Measurements from ENCODE around the gene DMC1. TPM values are rescaled to one million over a fixed set of nuclear protein-coding genes. Genes with fewer than 3 reads are reported as not detected.

The DMC1 gene
- total RNA-seq, 4 donors from 2014 or later, result 0.18 TPM; not detected in 3

DNA sequence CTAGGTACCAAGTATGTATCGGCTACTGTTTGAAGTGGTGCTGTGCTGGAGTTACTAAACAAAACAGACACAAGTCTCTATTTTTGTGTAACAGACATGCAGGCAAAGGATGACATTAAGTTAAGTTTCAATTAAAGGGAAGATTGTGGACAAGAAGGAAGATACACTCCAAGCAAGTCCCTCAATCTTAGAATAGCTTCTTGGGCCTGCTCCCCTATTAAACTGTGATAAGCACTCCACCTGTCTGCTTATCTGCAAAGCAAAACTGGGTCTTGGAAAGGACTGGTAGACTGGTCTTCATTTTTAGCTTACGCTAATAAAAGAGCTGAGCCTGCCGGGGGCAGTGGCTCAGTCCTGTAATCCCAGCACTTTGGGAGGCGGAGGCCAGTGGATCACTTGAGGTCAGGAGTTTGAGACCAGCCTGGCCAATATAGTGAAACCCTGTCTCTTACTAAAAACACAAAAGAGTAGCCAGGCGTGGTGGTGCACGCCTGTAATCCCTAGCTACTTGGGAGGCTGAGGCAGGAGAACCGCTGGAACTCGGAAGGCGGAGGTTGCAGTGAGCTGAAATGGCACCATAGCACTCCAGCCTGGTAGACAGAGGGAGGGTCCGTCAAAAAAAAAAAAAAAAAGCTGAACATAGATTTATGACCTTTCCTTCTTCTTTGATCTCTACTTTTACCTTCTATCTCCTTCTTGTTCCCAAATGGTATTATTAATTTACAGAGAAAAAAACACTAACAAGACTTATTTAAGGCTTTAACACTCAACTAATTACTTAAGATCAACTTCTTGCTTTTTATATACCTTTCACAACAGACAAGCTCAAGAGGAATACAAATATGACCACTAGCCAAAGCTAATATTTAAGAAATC is 67.9 kb downstream of the DMC1 start:
- ATAC-seq, result no peak
- Histone ChIP-seq H3K4me1 (peaks cover 41 to 48% of the 10 kb centered on the region in 2 donors), H3K27me3 (no peaks in the 10 kb centered on the region), H3K4me3 (peak overlapping the region in 1 of 4 donors; percentile 84), H3K27ac (peak overlapping the region; percentile 94 to 100 (median 98)), H3K36me3 (peaks cover 0 to 34% of the 10 kb centered on the region in 2 donors), H3K9me3 (no peaks in the 10 kb centered on the region)
- intact Hi-C loops (cut with DNase I; ENCODE audit: low total_unique reads), result loop anchor here (5.0 to 10.0 kb wide), 2 partner anchors 185 to 233 kb away; partner anchors contain the start of gene CSNK1E
- no peak for DNase-seq
- TF ChIP-seq POLR2A (IDR thresholded peaks at IDR 0.05), result no peak
- TF ChIP-seq, protein P1, sequence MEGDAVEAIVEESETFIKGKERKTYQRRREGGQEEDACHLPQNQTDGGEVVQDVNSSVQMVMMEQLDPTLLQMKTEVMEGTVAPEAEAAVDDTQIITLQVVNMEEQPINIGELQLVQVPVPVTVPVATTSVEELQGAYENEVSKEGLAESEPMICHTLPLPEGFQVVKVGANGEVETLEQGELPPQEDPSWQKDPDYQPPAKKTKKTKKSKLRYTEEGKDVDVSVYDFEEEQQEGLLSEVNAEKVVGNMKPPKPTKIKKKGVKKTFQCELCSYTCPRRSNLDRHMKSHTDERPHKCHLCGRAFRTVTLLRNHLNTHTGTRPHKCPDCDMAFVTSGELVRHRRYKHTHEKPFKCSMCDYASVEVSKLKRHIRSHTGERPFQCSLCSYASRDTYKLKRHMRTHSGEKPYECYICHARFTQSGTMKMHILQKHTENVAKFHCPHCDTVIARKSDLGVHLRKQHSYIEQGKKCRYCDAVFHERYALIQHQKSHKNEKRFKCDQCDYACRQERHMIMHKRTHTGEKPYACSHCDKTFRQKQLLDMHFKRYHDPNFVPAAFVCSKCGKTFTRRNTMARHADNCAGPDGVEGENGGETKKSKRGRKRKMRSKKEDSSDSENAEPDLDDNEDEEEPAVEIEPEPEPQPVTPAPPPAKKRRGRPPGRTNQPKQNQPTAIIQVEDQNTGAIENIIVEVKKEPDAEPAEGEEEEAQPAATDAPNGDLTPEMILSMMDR (IDR thresholded peaks at IDR 0.05 in 4 of 5, conservative IDR thresholded peaks at IDR 0.05 in 1 of 5), result no peak
- in situ Hi-C loops (cut with MboI; ENCODE audit: low sequenced_read_pairs in 4 of 4), result no loop called here

DNA sequence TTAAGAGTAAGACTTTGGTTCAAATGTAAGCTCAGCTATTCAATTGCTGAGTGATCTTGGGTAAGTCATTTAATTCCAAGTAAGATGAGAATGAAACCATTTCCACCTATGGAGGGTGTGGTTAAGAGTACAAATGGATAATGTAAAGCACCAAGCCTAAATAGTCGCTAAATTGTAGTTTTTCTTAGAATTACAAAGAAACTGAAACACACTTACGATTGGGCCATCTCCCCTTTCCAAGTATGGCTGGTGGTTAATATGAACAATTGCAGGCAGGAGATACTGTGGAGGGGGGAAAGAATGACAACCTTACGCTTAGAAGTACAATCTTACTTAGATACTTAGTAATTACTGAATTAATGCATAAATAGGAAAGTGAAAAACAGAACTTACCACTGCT is 72.1 kb downstream of the DMC1 start:
- DNase-seq, result no peak
- Histone ChIP-seq H3K27me3 (no peaks in the 10 kb centered on the region), H3K4me3 (no peak overlapping the region), H3K4me1 (peaks cover 22 to 28% of the 10 kb centered on the region in 2 donors), H3K27ac (no peak overlapping the region), H3K36me3 (peaks cover 15 to 76% of the 10 kb centered on the region in 2 donors), H3K9me3 (no peaks in the 10 kb centered on the region)
- intact Hi-C loops (cut with DNase I; ENCODE audit: low total_unique reads) (loop anchor here (10.0 kb wide), 1 partner anchor 187 kb away; the partner anchor contains the start of gene TOMM22), in situ Hi-C loops (cut with MboI; ENCODE audit: low sequenced_read_pairs in 4 of 4) (no loop called here)
- ATAC-seq, result no peak
- no peak for TF ChIP-seq POLR2A (IDR thresholded peaks at IDR 0.05)
- TF ChIP-seq, protein P1 (IDR thresholded peaks at IDR 0.05 in 4 of 5, conservative IDR thresholded peaks at IDR 0.05 in 1 of 5), result no peak

DNA sequence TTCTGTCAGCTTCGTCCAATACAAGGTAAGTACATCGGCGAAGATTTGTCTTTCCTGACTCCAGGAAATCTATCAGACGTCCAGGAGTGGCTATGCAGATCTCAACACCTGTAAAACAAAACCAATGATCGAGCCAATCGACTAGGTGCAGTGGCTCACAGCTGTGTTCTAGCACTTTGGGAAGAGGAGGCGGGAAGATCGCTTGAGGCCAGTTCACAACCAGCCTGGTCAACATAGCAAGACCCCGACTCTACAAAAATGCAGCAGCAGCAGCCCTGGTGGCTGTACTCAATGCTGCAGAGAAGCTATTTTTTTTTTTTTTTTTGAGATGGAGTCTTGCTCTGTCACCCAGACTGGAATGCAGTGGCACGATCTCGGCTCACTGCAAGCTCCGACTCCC is 75.0 kb downstream of the DMC1 start:
- ATAC-seq (no peak), DNase-seq (no peak)
- Histone ChIP-seq H3K27ac (no peak overlapping the region), H3K4me1 (peaks cover 9 to 17% of the 10 kb centered on the region in 2 donors), H3K9me3 (no peaks in the 10 kb centered on the region), H3K27me3 (no peaks in the 10 kb centered on the region), H3K4me3 (no peak overlapping the region), H3K36me3 (peaks cover 18 to 100% of the 10 kb centered on the region in 2 donors)
- in situ Hi-C loops (cut with MboI; ENCODE audit: low sequenced_read_pairs in 4 of 4) (no loop called here), intact Hi-C loops (cut with DNase I; ENCODE audit: low total_unique reads) (loop anchor here (10.0 kb wide), 1 partner anchor 190 kb away; the partner anchor contains the start of gene TOMM22)
- TF ChIP-seq, protein P1 (IDR thresholded peaks at IDR 0.05 in 4 of 5, conservative IDR thresholded peaks at IDR 0.05 in 1 of 5), result no peak
- TF ChIP-seq POLR2A (IDR thresholded peaks at IDR 0.05), result no peak

DNA sequence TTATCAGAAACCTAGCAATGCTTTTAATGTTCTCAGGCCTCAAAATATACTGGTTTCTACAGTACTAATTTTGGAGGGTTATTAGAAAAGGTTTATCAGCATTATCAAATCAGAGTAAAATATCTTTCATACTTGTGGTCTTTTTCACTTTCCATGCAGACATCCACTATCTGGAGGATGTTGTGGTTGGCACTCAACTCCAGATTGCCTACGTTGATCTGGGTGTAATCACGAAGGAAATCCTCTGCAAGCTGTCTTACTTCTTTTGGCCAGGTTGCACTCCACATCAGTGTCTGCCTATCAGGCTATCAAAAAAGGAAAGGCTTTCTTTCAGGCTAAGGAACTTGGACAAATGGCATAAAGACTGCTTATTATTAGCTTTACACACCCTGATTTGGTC is 75.5 kb downstream of the DMC1 start:
- no peak overlapping the region for H3K27ac ChIP-seq
- intact Hi-C loops (cut with DNase I; ENCODE audit: low total_unique reads) (loop anchor here (10.0 kb wide), 1 partner anchor 190 kb away; the partner anchor contains the start of gene TOMM22), in situ Hi-C loops (cut with MboI; ENCODE audit: low sequenced_read_pairs in 4 of 4) (no loop called here)
- H3K4me1 ChIP-seq, result peaks cover 9 to 12% of the 10 kb centered on the region in 2 donors
- no peak overlapping the region for H3K4me3 ChIP-seq
- ATAC-seq (no peak), DNase-seq (no peak)
- H3K27me3 ChIP-seq, result no peaks in the 10 kb centered on the region
- no peak for TF ChIP-seq POLR2A (IDR thresholded peaks at IDR 0.05)
- TF ChIP-seq, protein P1 (IDR thresholded peaks at IDR 0.05 in 4 of 5, conservative IDR thresholded peaks at IDR 0.05 in 1 of 5), result no peak
- H3K36me3 ChIP-seq, result peaks cover 22 to 100% of the 10 kb centered on the region in 2 donors
- H3K9me3 ChIP-seq, result no peaks in the 10 kb centered on the region

Measured in gastrocnemius medialis (tissue), 4 donors.